Liver (tissue), 3 donors: ENCODE measurements around the gene PROCA1.

Experiments used
- ATF3 ChIP-seq: IDR thresholded peaks from 2 replicates; pipeline ENCODE4 v1.6.1; 2016; ENCODE audit warnings: antibody characterized with exemption
- CTCF ChIP-seq: fragments of 150-350 bp; IDR thresholded peaks from 2 replicates; pipeline ENCODE4 v1.5.1; 2017; ENCODE audit warnings: improper control_type of control experiment, low read depth, low read length; ENCODE audit not compliant: missing input control
- FOXA1 ChIP-seq: IDR thresholded peaks from 2 replicates; pipeline ENCODE4 v1.6.1; 2016; ENCODE audit warnings: antibody characterized with exemption
- GABPA ChIP-seq, 2 donors: IDR thresholded peaks in 1 of 2; conservative IDR thresholded peaks in 1 of 2; 2 replicates each; pipeline ENCODE4 v1.6.1; 2016; ENCODE audit warnings: antibody characterized with exemption in 2 of 2, mild to moderate bottlenecking in 1 of 2, moderate library complexity in 1 of 2
- MAX ChIP-seq: IDR thresholded peaks from 2 replicates; pipeline ENCODE4 v1.6.1; 2016; ENCODE audit warnings: antibody characterized with exemption
- RAD21 ChIP-seq, 2 donors: IDR thresholded peaks; 2 replicates each; pipeline ENCODE4 v1.6.1; 2016; ENCODE audit warnings: antibody characterized with exemption in 2 of 2, mild to moderate bottlenecking in 2 of 2
- REST ChIP-seq: IDR thresholded peaks from 2 replicates; pipeline ENCODE4 v1.6.1; 2016; ENCODE audit warnings: antibody characterized with exemption, mild to moderate bottlenecking
- SP1 ChIP-seq: IDR thresholded peaks from 2 replicates; pipeline ENCODE4 v1.6.1; 2018; ENCODE audit warnings: antibody characterized with exemption, mild to moderate bottlenecking
- TAF1 ChIP-seq: conservative IDR thresholded peaks from 2 replicates; pipeline ENCODE4 v1.6.1; 2016; ENCODE audit warnings: antibody characterized with exemption, mild to moderate bottlenecking
- YY1 ChIP-seq: IDR thresholded peaks from 2 replicates; pipeline ENCODE4 v1.6.1; 2016; ENCODE audit warnings: antibody characterized with exemption, mild to moderate bottlenecking
- ZBTB33 ChIP-seq: IDR thresholded peaks from 2 replicates; pipeline ENCODE4 v1.6.1; 2016; ENCODE audit warnings: antibody characterized with exemption
- donor health status: healthy.
- donor health status: healthy.

GRCh38 chr17:28685366-28685765 is 26.3 kb downstream of the PROCA1 start:
- TF ChIP-seq CTCF (no peak), FOXA1 (no peak), MAX (no peak), REST (no peak), RAD21 (IDR thresholded peaks at IDR 0.05) (no peak), ZBTB33 (no peak), TAF1 (no peak), GABPA (IDR thresholded peaks at IDR 0.05 in 1 of 2, conservative IDR thresholded peaks at IDR 0.05 in 1 of 2) (no peak), SP1 (no peak), YY1 (no peak), ATF3 (no peak)
